Right hindlimb (tissue), 1 donor: ENCODE data around the gene CINP.
"Not testable (repeated sequence)": the region's sequence is repeated elsewhere in the genome, so short reads cannot be mapped to it uniquely, and the experiment has no call there.

Experiments used
- DNase-seq: peaks from one replicate; pipeline ENCODE4 v3.0.0-alpha.2; 2018

Gene CINP

DNA sequence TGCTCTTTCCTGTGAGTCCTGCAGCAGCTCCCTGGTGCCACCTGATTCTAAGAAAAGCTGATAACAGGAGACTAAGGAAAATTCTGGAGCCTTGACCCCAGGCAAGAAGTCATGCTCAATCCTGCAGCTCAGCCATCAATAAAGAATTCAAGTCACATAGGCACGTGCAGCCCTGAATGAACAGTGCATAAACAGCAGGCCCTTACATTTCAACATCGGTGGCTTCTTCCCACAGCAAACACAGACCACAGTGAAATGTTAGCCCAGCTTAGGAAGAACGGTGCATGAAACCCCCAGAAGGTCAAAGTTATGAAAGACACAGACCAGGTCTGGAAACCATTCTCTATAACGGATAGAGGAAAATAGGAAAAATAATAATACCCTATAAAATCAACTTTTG lies 10.5 kb downstream of the CINP start:
- no peak for DNase-seq

GRCh38 chr14:102351593-102351992 lies 11.1 kb downstream of the CINP start:
- not testable (repeated sequence) for DNase-seq

DNA sequence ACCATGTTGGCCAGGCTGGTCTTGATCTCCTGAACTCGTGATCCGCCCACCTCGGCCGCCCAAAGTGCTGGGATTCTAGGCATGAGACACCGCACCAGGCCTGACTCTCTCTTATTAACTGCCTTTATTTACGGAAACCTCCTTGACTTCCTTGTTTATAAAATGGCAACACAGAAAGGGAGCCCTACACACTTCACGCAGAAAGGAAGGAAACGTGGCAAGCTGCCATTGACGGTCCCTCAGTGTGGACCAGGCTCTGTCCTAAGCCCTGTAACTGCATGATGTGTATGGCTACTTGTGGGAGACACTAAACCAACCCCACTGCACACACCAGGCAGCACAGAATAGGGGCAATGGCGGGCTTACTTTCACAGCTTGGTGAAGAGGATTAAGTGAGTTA lies 11.7 kb downstream of the CINP start:
- DNase-seq, result no peak

DNA sequence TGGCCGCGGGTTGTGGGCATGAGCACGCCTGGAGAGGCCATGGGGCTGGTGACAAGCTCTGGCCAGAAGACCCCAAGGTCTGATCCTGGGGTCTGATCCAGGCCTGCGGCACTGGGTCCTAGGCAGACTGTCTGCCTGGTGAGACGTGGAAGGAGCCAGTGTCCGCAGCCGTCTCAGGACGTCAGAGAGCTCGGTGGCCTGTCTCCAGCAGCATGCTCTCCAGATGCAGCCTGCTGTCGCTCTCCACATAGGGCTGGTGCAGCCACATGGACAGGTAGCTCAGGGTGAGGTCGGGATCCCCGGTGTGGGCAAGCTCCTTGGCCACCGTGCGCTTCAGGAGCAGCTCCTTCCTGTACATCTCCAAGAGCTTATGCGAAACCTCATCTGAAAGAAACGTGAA lies 14.3 kb downstream of the CINP start:
- DNase-seq, result no peak

- no peak for DNase-seq
Measured at GRCh38 chr14:102346645-102347044, 16.0 kb downstream of the CINP start.

DNA sequence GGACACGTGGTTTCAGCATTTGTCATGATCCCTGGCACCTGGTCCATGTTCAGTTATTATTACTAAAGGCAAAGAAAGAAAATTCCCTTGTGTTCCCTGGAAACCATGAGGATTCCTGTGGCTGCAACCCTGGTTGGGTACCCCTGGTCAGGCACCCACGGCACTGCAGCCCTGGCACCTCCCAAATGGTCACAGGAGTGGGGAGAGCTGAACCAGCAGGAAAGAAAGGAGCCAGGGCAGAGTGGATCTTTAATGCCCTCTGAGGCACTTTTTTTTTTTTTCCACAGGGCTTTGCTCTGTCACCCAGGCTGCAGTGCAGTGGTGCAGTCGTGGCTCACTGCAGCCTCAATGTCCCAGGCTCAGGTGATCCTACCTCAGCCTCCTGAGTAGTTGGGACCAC lies 17.5 kb downstream of the CINP start:
- no peak for DNase-seq

DNA sequence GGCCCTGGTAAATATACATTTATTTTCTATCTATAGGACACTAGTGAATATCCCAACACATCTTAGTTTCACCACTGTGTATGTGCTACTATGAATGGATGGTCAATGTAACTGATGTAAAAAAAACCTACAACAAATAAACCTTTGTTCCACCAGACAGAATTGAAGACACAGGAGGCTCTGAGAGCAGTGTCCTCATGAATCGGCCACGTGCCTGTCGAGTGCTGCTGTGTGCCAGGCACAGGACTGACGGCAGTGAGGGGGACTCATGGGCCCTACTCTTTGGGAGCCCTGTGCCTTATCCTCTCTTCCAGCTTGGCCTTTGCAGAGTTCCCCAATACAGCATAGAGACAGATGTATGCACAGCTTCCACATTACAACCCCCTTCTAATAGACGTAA lies 18.2 kb downstream of the CINP start:
- DNase-seq, result no peak

- DNase-seq, result no peak
Measured at GRCh38 chr14:102344084-102344483, 18.6 kb downstream of the CINP start.

DNA sequence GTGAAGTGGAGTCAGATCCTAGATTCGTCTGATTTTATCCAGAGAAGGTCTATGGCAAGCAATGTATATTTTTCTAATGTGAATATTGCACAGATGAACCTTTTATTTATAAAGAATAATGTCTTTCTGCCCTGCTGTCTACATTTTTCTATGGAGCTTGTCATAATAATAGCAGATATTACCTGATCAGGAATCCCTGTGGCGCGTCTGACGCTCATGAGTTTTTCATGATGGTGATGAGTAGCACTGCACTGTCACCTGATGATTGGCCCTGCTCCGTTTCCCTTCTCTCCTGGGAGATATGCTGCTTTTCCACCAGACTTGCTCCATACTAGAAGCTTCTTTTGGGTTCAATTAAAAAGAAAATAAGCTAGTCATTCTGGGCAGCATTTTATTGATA lies 20.5 kb downstream of the CINP start:
- no peak for DNase-seq

- no peak for DNase-seq
Measured at GRCh38 chr14:102341566-102341965, 21.1 kb downstream of the CINP start.

GRCh38 chr14:102338724-102339123 lies 24.0 kb downstream of the CINP start:
- no peak for DNase-seq

- DNase-seq, result no peak
Measured at GRCh38 chr14:102335163-102335562, 27.5 kb downstream of the CINP start.

GRCh38 chr14:102333795-102334705 lies 28.6 kb downstream of the CINP start:
- DNase-seq, result no peak

DNA sequence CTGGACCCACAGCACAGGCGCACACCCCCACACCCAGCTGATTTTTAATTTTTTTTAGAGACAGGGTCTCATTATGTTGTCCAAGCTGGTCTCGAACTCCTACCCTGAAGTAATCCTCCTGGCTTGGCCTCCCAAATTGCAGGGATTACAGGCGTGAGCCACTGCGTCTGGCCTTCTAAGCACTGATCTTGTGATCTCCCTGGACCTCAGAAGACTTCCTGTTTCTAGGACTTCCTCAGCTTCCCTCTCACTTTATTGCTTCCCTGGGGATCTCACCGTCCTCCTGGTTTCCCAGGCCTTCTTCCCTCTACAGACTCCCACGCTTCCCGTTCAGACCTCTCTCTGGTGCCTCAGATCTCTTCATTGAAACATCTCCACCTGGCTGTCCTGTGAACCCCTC lies 29.3 kb downstream of the CINP start:
- DNase-seq, result no peak

- no peak for DNase-seq
Measured at GRCh38 chr14:102330806-102331205, 31.9 kb downstream of the CINP start.

DNA sequence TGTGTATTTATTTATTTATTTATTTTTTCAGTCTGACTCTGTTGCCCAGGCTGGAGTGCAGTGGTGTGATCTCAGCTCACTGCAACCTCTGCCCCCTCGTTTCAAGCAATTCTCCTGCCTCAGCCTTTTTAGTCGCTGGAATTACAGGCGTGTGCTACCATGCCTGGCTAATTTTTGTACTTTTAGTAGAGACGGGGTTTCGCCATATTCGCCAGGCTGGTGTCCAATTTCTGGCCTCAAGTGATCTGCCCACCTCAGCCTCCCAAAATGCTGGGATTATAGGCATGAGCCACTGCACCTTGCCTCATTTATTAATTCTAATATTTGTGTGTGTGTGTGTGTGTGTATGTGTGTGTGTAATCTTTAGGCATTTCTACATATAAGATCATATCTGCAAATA lies 33.3 kb downstream of the CINP start:
- DNase-seq, result not testable (repeated sequence)

GRCh38 chr14:102326583-102326982 lies 36.1 kb downstream of the CINP start:
- DNase-seq, result no peak

GRCh38 chr14:102325791-102326345 lies 36.8 kb downstream of the CINP start:
- DNase-seq, result no peak

DNA sequence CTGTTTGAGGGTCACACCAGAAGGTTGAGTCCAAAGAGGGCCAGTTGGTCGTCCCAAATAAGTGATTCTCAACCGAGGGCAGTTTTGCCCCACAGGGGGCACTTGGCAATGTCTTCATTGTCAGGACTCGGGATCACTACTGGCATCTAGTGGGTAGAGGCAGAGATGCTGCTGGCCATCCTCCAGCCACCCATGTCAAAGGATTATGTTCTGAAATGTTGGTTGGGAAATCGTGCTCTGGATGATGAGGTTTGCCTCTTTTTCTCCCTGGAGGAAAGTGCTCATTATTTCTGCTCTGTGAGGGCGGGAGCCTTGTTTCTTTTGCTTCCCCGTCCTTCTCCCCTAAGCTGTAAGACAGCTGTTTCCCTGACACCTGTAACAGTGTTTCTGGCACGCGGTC lies 39.6 kb downstream of the CINP start:
- peak; percentile 54 for DNase-seq

GRCh38 chr14:102321456-102322422 lies 41.0 kb downstream of the CINP start:
- DNase-seq, result no peak

- no peak for DNase-seq
Measured at GRCh38 chr14:102320671-102321455, 41.8 kb downstream of the CINP start.

DNA sequence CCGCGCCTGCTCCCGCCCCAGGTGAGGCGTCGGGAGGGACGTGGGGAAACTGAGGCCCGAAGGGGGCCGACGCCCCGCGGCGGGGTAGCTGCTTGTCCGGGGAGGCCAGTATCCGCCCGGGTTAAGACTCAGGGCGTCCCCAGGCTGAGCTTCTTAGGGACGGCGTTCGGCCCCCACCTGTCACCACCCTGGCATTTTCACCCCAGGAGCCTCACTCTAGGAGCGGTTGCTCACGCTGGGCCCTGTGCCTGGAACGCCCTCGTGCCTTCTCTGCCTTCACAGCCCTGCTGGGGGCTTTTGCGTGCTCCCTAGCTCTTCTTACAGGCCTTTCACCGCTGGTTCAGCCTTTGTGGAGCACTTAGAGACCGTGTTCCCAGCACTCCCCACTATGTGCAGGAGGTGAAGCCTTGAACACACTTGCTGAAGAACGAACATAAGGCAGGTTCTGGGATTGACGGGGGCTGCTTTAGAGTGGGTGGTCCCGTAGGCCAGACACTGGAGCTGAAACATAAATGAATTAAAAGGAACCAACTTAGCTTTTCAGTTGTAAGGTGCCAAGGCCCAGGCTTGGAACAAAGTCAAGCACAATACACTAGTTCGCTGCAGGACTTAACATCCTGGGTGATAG lies 42.5 kb downstream of the CINP start:
- peak; percentile 66 for DNase-seq
